ENCODE data around the gene TBC1D30.
A peak's percentile ranks its signal among the peaks of the same experiment; 100 is the strongest.

The TBC1D30 gene

DNA sequence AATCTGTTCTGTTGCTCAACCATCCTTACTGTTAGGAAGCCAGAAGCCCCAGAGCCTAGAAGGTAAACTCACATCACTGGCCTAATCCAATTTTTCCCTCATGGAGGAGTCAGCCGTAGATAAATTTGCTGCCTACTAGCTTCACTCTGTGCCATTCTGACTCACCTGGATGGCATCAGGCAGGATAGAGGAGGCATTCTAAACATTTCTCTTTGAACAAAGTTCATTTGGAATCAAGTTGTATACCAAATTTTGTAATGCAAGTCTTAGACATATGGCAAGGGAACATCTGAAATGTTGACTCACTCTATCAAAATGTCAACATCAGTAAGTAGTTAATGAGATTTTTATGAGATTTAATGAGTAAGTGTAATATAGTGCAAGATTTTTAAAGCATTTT is 13.6 kb upstream of the TBC1D30 start:
- H3K27me3 ChIP-seq (ENCODE audit: control insufficient read depth, insufficient read depth, low read length), result no peaks in the 10 kb centered on the region
- no peak overlapping the region for H3K9ac ChIP-seq (ENCODE audit: low read depth, low read length)
- H3K4me1 ChIP-seq (ENCODE audit: control insufficient read depth, insufficient read depth, low read length), result no peaks in the 10 kb centered on the region
- H3K9me3 ChIP-seq (ENCODE audit: control insufficient read depth, insufficient read depth, low read length), result no peaks in the 10 kb centered on the region
- no peaks in the 10 kb centered on the region for H3K36me3 ChIP-seq (ENCODE audit: control insufficient read depth, insufficient read depth, low read length)
- no peak overlapping the region for H3K4me3 ChIP-seq (ENCODE audit: low read depth, low read length)

DNA sequence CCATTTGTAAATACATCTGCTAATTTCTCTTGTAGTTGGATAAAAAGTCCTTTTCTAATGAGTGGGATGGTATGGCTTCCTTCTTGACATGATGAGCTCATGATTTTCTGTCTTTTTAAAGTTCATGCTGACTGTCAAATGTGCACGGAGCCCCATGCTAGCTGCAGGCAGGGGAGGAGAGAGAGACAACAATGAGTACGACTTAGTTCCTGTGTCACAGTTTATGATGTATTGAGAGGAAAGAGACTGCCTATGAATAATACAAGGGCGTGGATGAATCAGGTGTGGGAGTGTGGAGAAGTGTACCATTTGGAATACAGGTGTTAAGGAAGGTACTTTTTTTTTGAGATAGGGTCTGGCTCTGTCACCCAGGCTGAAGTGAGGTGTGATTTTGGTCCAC is 10.7 kb upstream of the TBC1D30 start:
- no peaks in the 10 kb centered on the region for H3K4me1 ChIP-seq (ENCODE audit: control insufficient read depth, insufficient read depth, low read length)
- no peaks in the 10 kb centered on the region for H3K9me3 ChIP-seq (ENCODE audit: control insufficient read depth, insufficient read depth, low read length)
- no peak overlapping the region for H3K4me3 ChIP-seq (ENCODE audit: low read depth, low read length)
- H3K27me3 ChIP-seq (ENCODE audit: control insufficient read depth, insufficient read depth, low read length), result no peaks in the 10 kb centered on the region
- H3K36me3 ChIP-seq (ENCODE audit: control insufficient read depth, insufficient read depth, low read length), result no peaks in the 10 kb centered on the region
- H3K9ac ChIP-seq (ENCODE audit: low read depth, low read length), result no peak overlapping the region

DNA sequence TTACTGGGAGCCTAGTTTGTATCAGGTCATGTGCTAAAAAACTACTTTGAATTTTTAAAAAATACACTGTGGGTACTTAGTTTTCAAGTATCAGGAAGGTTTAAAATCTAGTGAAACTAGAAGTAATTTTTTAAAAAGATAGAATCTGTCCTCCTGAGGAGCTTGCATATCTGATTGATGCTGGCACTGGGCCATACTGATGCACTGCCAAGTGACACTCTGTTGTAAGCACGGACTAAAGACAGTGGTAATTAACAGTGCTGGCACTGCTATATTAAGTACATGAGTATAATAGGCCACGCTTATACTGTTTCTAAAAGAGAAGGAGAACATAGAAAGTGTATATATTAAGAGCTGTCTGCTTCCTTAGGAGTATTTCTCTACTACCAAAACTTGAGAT is 10.0 kb upstream of the TBC1D30 start:
- Histone ChIP-seq H3K27me3 (ENCODE audit: control insufficient read depth, insufficient read depth, low read length) (no peaks in the 10 kb centered on the region), H3K4me3 (ENCODE audit: low read depth, low read length) (no peak overlapping the region), H3K4me1 (ENCODE audit: control insufficient read depth, insufficient read depth, low read length) (no peaks in the 10 kb centered on the region), H3K36me3 (ENCODE audit: control insufficient read depth, insufficient read depth, low read length) (no peaks in the 10 kb centered on the region), H3K9ac (ENCODE audit: low read depth, low read length) (no peak overlapping the region), H3K9me3 (ENCODE audit: control insufficient read depth, insufficient read depth, low read length) (no peaks in the 10 kb centered on the region)

DNA sequence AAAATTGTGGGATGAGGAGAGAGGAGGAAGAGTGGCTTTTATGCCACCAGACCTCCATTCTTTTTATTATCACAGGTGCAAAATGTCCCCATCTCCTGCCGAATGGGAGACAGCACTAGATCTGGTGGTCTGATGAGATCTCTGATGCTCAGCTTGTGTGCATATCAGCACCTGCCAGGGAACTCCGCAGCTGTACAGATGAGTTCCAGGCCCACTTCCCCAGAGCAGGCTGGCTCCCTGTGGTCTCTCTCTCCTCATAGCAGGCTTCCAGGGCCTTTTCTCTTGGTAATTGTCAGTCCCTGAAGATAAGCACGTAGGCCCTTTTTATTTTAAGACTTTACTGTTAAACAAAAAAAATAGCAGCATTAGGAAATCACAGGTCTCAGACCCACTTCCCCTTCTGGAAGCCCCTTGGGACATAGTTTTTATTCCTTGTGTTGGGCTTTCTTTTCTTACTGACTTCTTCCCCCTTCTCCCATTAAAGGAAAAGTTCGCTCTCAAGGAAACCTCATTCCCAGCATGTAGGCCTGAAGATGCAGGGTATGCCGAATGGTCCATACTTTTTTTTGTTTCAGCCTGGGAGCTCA is 4.5 kb upstream of the TBC1D30 start:
- Histone ChIP-seq H3K27me3 (ENCODE audit: control insufficient read depth, insufficient read depth, low read length) (peaks cover 28% of the 10 kb centered on the region), H3K9ac (ENCODE audit: low read depth, low read length) (no peak overlapping the region), H3K4me1 (ENCODE audit: control insufficient read depth, insufficient read depth, low read length) (no peaks in the 10 kb centered on the region), H3K9me3 (ENCODE audit: control insufficient read depth, insufficient read depth, low read length) (no peaks in the 10 kb centered on the region), H3K4me3 (ENCODE audit: low read depth, low read length) (no peak overlapping the region), H3K36me3 (ENCODE audit: control insufficient read depth, insufficient read depth, low read length) (no peaks in the 10 kb centered on the region)

DNA sequence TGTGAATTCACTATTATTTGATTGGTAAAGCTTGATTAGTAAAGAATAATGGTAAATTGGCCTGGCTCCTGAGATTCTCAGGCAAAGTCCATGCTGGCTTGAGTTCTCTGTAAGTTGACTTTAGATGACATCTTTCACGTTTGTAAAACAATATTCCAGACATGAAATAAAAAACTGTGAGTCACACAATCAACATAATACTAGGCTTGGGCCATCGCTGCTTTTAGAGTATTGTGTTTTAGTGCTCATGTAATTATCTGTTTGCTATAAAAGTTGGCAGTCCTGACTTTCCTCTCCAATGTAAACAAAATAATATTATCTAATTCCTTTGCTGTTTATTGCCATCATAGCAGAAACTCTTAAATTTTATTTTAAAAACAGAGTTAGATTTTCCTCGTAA is 3.9 kb upstream of the TBC1D30 start:
- H3K36me3 ChIP-seq (ENCODE audit: control insufficient read depth, insufficient read depth, low read length), result no peaks in the 10 kb centered on the region
- no peaks in the 10 kb centered on the region for H3K9me3 ChIP-seq (ENCODE audit: control insufficient read depth, insufficient read depth, low read length)
- H3K27me3 ChIP-seq (ENCODE audit: control insufficient read depth, insufficient read depth, low read length), result peaks cover 35% of the 10 kb centered on the region
- no peaks in the 10 kb centered on the region for H3K4me1 ChIP-seq (ENCODE audit: control insufficient read depth, insufficient read depth, low read length)
- H3K9ac ChIP-seq (ENCODE audit: low read depth, low read length), result no peak overlapping the region
- no peak overlapping the region for H3K4me3 ChIP-seq (ENCODE audit: low read depth, low read length)

DNA sequence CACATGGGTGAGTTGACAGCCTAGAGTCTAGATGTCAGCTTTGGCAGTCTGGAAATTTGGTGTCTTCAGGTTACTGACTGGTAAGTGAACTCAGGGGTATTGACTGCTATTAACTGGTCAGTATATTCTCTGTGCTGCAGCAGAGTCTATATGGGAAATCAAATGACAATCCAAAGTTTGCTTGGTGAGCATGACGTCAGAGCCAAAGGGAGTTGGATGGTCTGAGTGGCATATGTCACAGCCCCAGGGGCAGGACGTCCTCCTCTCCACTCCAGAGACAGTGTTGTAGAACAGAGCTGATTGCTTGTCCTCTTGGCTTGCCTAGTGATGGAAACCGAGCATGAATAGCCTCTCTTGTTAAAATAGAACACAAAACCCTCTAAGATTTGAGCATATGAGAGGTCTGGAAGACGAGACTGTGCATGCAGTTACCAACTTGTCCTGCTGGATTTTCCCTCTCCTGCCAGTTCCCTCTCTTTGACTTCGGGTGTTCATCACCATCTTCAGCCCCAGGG is 3.3 kb upstream of the TBC1D30 start:
- peaks cover 41% of the 10 kb centered on the region for H3K27me3 ChIP-seq (ENCODE audit: control insufficient read depth, insufficient read depth, low read length)
- H3K4me1 ChIP-seq (ENCODE audit: control insufficient read depth, insufficient read depth, low read length), result no peaks in the 10 kb centered on the region
- H3K36me3 ChIP-seq (ENCODE audit: control insufficient read depth, insufficient read depth, low read length), result no peaks in the 10 kb centered on the region
- no peak overlapping the region for H3K4me3 ChIP-seq (ENCODE audit: low read depth, low read length)
- H3K9me3 ChIP-seq (ENCODE audit: control insufficient read depth, insufficient read depth, low read length), result no peaks in the 10 kb centered on the region
- H3K9ac ChIP-seq (ENCODE audit: low read depth, low read length), result no peak overlapping the region

DNA sequence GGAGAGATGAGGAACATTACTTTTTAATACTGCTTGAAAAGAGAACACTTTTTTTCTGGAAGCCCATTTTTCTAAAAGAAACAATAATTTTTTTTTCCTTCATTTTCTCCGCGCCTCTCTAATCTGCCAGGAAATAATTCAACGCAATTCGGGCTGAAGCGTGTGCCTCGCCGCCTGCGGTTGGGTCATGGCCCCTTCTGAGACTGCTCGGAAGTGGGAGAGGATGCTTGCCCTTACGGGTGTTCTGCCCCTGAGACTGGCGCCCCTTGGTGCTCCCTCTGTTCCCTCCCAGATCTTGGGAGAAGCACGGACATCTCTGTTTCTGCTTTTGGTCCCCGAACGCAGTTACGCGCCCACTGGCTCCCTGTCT is 332 bp upstream of the TBC1D30 start:
- Histone ChIP-seq H3K4me3 (ENCODE audit: low read depth, low read length) (peak overlapping the region; percentile 69), H3K9ac (ENCODE audit: low read depth, low read length) (no peak overlapping the region), H3K4me1 (ENCODE audit: control insufficient read depth, insufficient read depth, low read length) (no peaks in the 10 kb centered on the region), H3K9me3 (ENCODE audit: control insufficient read depth, insufficient read depth, low read length) (no peaks in the 10 kb centered on the region), H3K36me3 (ENCODE audit: control insufficient read depth, insufficient read depth, low read length) (no peaks in the 10 kb centered on the region), H3K27me3 (ENCODE audit: control insufficient read depth, insufficient read depth, low read length) (peaks cover 62% of the 10 kb centered on the region)

DNA sequence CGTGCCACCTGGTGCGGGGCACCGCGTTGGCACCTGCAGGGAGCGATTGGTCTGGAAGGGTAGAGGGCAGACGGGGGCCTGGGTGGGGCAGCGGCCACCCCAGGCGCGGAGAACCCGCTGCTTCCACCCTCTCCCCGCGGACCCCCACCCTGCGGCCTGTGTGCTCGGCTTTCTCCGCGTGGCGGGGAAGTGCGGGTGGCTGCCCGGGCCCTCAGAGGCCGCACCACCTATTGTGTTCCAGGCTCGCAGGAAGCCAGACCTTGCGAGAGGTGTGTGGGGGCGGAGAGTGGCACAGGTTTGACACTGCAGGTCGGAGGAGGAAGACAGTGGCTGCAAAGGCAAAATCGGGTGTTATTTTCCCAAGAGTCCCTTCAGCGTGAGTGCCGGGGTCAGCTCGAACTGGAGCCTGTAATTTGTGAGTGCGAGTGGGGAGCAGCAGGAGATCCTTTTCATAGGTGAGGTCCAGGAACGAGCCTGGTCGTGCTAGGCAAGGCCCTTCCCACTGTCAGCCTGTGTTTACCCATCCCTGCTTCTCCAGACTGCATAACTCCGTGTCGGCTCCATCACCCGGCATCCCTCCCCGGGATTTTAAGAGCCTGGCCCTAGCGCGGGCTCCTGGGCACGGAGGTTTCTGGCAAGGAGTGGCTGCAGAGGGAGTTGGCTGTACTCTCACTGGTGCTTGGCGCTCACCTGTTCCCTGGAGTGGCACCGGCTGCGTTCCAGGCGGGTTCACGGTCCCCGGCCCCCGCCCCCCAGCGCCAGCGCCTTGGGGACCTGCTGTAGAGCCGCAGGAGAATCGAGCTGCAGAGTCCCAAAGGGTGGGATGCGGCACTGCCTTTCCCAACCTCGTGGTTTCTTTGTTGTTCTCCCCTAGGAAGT is 935 bp downstream of the TBC1D30 start:
- Histone ChIP-seq H3K4me1 (ENCODE audit: control insufficient read depth, insufficient read depth, low read length) (no peaks in the 10 kb centered on the region), H3K4me3 (ENCODE audit: low read depth, low read length) (peak overlapping the region; percentile 69), H3K36me3 (ENCODE audit: control insufficient read depth, insufficient read depth, low read length) (no peaks in the 10 kb centered on the region), H3K9ac (ENCODE audit: low read depth, low read length) (no peak overlapping the region), H3K9me3 (ENCODE audit: control insufficient read depth, insufficient read depth, low read length) (no peaks in the 10 kb centered on the region), H3K27me3 (ENCODE audit: control insufficient read depth, insufficient read depth, low read length) (peaks cover 62% of the 10 kb centered on the region)

DNA sequence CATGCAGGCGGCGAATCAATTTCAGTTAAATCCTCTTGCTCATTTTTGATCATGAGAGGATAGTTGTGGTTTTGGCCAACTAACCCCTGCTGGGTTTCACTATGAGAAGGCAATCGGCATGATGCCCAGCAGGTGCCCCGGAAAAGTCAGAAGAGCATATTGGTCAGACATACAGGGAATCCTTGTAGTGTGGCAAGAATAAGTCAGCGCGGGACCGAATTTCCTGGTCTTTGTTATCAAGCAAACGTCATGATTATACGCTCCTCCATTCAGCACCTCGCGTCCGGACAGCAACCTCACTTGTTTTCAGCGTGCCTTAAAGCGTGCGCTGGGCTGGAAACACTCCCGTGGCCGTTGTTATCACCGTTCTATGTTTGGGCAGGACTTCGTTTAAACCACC is 1.8 kb downstream of the TBC1D30 start:
- Histone ChIP-seq H3K9me3 (ENCODE audit: control insufficient read depth, insufficient read depth, low read length) (no peaks in the 10 kb centered on the region), H3K36me3 (ENCODE audit: control insufficient read depth, insufficient read depth, low read length) (no peaks in the 10 kb centered on the region), H3K4me3 (ENCODE audit: low read depth, low read length) (peak overlapping the region; percentile 69), H3K27me3 (ENCODE audit: control insufficient read depth, insufficient read depth, low read length) (peaks cover 59% of the 10 kb centered on the region), H3K4me1 (ENCODE audit: control insufficient read depth, insufficient read depth, low read length) (no peaks in the 10 kb centered on the region), H3K9ac (ENCODE audit: low read depth, low read length) (no peak overlapping the region)

DNA sequence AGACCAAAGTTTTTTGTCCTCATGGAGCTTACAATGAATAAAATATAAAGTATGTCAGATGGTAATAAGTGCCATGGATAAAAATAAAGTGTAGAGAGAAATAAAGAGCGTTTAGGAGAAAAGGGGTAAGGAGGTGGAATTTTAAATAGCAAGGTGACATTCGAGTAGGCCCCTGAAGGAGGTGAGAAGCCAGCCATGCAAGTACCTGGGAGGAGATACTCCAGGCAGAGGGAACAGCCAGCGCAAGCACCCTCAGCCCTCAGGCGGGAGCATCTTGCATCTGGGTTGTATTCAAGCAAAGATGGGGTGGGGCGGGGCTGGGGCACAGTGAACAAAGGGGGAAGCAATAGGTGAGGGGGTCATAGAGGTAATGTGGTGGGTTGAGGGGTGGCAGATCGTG is 4.3 kb downstream of the TBC1D30 start:
- Histone ChIP-seq H3K9me3 (ENCODE audit: control insufficient read depth, insufficient read depth, low read length) (no peaks in the 10 kb centered on the region), H3K4me3 (ENCODE audit: low read depth, low read length) (no peak overlapping the region), H3K36me3 (ENCODE audit: control insufficient read depth, insufficient read depth, low read length) (no peaks in the 10 kb centered on the region), H3K4me1 (ENCODE audit: control insufficient read depth, insufficient read depth, low read length) (no peaks in the 10 kb centered on the region), H3K27me3 (ENCODE audit: control insufficient read depth, insufficient read depth, low read length) (peaks cover 46% of the 10 kb centered on the region), H3K9ac (ENCODE audit: low read depth, low read length) (no peak overlapping the region)

DNA sequence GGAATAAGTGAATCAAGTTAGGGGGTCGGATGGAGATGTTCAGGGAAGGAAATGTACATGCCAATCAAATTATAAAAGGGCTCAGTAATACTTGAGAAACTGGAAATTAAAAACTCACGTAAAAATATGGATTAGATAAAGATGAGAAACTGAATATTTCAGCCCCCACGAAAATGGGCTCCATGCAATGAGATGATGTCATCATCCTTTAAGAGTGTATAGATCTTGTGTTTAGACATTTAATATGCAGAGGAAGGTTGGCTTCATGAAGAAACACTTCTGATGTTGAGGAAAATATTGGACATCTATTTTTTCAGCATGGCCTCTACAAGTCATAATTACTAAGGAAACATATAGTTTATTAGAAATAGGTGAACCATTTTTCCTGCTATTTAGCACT is 9.5 kb downstream of the TBC1D30 start:
- no peaks in the 10 kb centered on the region for H3K27me3 ChIP-seq (ENCODE audit: control insufficient read depth, insufficient read depth, low read length)
- no peaks in the 10 kb centered on the region for H3K36me3 ChIP-seq (ENCODE audit: control insufficient read depth, insufficient read depth, low read length)
- no peaks in the 10 kb centered on the region for H3K4me1 ChIP-seq (ENCODE audit: control insufficient read depth, insufficient read depth, low read length)
- no peaks in the 10 kb centered on the region for H3K9me3 ChIP-seq (ENCODE audit: control insufficient read depth, insufficient read depth, low read length)
- H3K9ac ChIP-seq (ENCODE audit: low read depth, low read length), result no peak overlapping the region
- no peak overlapping the region for H3K4me3 ChIP-seq (ENCODE audit: low read depth, low read length)

DNA sequence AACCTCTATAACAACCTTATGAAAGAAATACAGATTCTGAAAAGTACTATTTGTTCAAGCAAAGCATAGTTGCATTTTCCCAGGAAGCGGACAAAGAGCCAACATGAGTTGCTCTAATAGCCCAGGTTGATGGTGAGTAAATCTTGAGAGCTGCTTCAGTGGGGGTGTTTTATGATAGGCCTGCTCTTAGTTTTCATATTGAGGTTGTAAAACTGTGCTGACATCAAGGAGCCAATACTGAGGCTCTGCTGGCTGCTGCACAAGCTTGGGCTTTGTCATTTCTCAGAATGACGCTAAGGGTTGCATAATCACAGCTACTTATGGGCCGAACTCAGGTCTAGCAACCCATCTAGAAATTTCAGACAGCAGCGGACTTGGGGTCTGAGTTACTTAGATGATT is 11.5 kb downstream of the TBC1D30 start:
- Histone ChIP-seq H3K4me3 (ENCODE audit: low read depth, low read length) (no peak overlapping the region), H3K27me3 (ENCODE audit: control insufficient read depth, insufficient read depth, low read length) (no peaks in the 10 kb centered on the region)

More for the DNA sequence above, 11.5 kb downstream of the TBC1D30 start:
- no peak overlapping the region for H3K9ac ChIP-seq (ENCODE audit: low read depth, low read length)
- no peaks in the 10 kb centered on the region for H3K9me3 ChIP-seq (ENCODE audit: control insufficient read depth, insufficient read depth, low read length)
- H3K36me3 ChIP-seq (ENCODE audit: control insufficient read depth, insufficient read depth, low read length), result no peaks in the 10 kb centered on the region
- H3K4me1 ChIP-seq (ENCODE audit: control insufficient read depth, insufficient read depth, low read length), result no peaks in the 10 kb centered on the region
